DMS53 treated with DMSO at 0.1 percent for 48 hours (cell line): ENCODE data around the gene FAM222B.
"Not testable (repeated sequence)": the region's sequence is repeated elsewhere in the genome, so short reads cannot be mapped to it uniquely, and the experiment has no call there.

ENCODE experiments used
- DNase-seq: peaks from one replicate; lab custom pipeline; 2025; ENCODE audit not compliant: unreplicated experiment; lab: John Stamatoyannopoulos, UW

Gene FAM222B

GRCh38 chr17:28846231-28846630, 3.6 kb upstream of the FAM222B start:
- no peak for DNase-seq

DNA sequence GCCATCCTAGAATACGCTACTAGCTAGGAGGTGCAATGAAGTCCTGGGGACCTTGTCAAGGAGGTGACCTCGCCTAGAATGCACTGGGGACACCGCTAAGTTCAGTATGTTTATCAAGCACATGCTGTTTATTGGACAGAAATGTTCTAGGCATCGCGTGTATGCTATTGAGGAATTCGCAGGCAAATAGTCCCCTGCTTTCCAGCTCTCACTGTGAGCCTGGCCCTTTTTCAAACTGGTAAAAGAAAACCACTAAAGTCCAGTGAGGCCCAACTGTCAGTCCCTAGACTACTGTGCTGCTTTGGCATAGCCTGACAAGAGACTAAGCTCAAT, 1.2 kb upstream of the FAM222B start:
- no peak for DNase-seq

DNA sequence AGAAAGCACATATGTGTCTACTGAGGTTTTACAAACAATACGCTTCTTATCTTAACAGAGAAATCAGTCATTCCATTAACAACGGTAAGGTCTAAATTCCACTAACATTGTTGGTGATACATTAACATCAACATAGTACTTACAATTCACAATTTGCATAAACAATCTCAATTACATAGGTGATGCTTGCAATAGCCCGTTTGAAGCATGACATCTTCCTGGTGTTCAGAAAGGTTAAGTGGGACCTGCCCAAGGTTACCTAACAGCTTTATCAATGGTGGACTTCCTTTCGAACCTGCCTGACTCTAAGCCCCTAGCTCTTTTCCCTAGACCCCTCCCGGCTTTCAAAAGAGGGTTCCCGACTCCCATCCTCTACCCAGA, 699 bp downstream of the FAM222B start:
- no peak for DNase-seq

- DNase-seq: no peak
Measured at GRCh38 chr17:28839221-28839620, 3.4 kb downstream of the FAM222B start.

DNA sequence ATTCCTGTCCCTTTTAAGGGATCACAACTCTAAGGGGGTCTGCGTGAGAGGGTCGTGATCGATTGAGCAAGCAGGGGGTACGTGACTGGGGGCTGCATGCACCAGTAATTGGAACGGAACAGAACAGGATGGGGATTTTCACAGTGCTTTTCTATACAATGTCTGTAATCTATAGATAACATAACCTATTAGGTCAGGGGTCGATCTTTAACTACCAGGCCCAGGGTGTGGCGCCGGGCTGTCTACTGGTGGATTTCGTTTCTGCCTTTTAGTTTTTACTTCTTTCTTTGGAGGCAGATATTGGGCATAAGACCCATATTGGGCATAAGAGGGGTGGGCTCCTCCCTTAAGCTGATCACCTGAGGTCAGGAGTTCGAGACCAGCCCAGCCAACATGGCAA, 6.0 kb downstream of the FAM222B start:
- DNase-seq: not testable (repeated sequence)

DNA sequence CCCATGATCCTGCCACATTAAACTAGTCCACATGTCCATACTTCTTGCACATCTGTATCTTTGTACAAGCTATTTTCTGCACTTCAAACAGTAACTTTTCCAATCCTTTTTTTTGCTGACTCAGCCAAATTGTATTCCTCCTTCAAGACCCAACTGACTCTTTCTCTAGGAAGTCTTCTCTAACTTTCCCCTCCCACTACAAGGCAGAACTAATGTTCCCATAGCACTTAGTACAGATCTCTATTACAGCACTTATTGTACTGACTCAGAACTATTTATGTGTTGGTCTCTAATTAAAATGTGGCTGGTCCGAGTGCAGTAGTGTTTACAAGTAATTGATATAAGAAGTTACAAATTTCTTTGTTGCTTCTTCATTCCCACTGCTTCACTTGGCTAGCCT, 8.2 kb downstream of the FAM222B start:
- DNase-seq: no peak

DNA sequence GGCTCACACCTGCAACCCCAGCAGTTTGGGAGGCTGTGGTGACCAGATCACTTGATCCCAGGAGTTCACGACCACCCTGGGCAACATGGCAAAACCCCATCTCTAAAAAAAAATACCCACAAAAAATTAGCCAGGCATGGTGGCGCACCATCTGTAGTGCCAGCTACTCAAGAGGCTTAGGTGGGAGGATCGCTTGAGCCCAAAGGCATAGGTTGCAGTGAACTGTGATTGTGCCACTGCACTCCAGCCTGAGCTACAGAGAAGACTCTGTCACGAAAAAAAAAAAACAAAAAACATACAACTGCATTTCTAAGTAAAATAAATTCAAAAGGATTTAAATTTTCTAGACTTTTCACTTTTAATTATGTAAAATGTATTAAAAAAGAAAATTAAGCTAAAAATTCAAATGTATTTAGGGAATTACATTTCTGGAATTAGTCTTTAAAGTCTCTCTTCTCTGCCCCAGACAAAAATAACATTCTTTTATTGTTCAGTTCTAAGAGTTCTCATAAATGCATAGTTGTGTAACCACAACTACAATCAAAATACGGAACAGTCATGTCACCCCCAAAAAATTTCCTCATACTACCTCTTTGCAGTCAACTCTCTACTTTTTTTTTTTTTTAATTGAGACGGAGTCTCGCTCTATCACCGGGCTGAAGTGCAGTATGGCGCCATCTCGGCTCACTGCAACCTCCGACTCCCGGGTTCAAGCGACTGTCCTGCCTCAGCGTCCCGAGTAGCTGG, 14.1 kb downstream of the FAM222B start:
- DNase-seq: no peak

DNA sequence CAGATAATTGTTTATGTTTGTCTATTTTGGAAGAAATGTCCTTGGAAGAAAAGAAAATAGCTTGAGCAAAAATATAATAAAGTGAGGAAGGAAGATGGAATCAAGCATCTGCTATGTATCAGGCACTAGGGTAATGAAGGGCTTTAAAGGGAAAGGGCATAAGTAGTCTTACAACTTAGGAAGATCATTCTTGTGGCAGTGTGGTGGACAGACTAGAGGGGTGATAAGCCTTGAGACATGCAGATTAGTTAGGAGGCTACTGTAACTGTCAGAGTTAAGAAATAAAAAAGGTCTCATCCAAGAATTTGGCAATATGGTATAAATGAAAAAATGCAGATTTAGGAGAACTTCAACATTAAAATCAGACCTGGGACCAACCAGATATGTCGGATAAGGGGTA, 14.9 kb downstream of the FAM222B start:
- no peak for DNase-seq

GRCh38 chr17:28819582-28819981, 23.0 kb downstream of the FAM222B start:
- DNase-seq: no peak

DNA sequence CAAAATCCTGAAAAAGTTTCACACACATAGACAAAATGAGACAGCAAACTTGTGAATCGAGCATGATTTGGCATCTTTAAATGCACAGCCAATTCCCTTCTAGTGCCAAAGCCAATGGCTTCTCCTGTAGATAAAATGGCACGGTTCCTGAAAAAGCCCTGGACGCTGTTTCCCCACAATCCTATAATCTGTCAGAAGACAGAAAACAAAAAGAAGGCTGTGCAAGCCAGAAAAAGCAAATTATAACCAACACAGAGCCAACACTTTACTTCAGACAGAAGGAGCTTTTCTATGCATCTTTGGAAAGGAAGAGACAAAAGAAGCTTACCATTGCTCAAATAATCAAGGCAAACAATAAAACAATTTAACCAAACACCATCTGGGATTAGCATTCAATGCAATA, 23.8 kb downstream of the FAM222B start:
- no peak for DNase-seq

DNA sequence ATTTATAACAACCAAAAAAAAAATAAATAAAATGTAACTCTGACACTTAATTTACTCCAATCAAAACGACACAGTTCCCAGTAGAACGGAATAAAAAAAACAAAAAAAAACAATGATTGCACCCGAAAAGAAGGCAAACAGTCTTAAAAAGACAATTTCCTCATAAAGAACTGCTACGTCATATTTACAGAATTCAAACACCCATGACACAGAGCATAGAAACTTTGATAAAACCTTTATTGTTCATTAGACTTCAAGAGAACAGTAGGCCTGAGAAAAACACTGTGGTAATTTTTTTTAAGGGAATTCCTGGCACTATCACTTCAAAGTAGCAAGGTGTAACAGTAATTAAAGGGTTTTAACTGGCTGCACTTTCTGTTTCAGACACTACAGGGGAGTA, 26.1 kb downstream of the FAM222B start:
- DNase-seq: no peak

GRCh38 chr17:28812748-28813377, 29.7 kb downstream of the FAM222B start:
- peak; percentile 61 for DNase-seq

DNA sequence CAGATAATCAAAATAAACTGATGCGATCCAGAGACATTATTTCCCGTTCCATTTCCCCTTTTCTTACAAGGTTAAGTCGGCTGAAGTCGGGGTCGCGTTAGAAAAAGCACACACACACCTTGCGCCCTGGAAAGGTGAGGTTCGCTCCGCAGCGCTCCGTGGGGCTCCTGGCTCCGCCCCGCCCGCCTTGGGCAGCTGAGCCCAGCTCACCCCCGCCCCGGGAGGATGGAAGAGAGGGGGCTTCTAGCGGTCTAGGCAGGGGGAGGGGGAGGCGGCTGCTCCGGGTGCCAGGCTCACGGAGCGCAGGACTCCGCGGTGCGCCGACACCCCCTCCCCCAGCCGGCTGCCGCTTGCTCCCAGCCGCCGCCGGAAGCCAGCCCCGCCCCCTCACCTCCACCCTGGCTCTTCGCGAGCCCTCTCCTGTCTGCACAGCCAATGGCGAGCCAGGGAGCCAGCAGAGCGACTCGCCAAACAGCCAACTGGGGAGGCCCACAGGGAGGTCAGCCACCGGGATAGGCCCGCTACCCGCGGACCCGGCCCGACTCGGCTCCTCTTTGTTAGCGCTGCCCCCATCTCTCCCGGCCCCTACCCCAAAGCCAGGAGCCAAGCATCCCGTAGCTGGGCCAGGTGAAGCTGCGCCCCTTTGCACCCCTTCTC, 30.4 kb downstream of the FAM222B start:
- peak; percentile 84 for DNase-seq

DNA sequence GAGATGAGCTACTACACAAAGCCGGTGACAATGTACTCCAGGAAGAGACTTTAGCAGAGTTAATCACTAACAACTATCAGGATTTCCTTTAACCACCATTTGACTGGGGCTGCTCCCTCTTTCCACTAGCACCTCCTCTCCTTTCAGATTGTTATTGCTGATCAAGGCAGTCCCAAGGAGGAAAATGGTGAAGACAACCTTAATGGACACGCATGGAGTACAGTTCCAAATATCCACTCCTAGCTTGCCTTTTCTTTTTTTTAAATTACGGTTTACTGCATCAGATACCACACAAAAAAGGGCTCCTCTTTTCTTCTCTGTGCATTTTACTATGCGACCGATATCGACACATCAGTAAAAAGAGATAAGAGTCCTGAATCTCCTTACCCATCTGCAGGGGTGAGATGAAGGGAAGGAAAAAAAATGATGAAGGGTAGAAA, 30.9 kb downstream of the FAM222B start:
- no peak for DNase-seq

DNA sequence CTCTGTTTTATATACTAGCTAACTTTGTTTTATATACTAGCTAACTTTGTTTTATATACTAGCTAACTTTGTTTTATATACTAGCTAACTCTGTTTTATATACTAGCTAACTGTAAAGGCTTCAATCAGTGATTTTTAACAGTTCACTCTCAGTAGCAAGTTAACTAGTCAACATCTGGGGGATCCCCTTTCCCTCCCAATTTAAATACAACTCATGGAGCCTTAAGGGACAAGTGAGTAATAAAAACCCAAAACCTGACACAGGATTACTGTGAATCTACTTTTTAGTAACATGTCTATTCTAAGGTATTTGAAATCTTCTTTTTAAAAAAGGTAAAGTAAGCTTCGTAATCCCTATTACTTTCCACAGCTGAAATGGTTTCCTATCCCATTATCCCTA, 32.2 kb downstream of the FAM222B start:
- no peak for DNase-seq

- DNase-seq: no peak
Measured at GRCh38 chr17:28807925-28808634, 34.5 kb downstream of the FAM222B start.

- no peak for DNase-seq
Measured at GRCh38 chr17:28796062-28796461, 46.5 kb downstream of the FAM222B start.

DNA sequence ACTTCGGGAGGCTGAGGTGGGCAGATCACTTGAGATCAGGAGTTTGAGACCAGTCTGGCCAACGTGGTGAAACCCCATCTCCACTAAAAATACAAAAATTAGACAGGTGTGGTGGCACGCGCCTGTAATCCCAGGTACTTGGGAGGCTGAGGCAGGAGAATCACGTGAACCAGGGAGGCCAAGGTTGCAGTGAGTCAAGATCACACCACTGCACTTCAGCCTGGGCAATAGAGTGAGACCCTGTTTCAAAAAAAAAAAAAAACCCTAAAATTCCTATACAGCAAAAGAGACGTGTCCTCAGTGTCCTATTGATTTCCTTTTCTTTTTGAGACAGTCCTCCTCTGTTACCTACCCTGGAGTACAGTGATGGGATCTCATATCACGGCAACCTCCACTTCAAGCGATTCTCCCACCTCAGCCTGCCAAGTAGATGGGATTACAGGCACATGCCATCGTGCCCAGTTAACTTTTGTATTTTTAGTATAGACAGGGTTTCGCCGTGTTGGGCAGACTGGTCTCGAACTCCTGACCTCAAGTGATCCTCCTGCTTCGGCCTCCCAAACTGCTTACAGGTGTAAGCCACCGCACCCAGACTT, 47.6 kb downstream of the FAM222B start:
- DNase-seq: not testable (repeated sequence)

GRCh38 chr17:28792877-28793661, 49.5 kb downstream of the FAM222B start:
- no peak for DNase-seq

DNA sequence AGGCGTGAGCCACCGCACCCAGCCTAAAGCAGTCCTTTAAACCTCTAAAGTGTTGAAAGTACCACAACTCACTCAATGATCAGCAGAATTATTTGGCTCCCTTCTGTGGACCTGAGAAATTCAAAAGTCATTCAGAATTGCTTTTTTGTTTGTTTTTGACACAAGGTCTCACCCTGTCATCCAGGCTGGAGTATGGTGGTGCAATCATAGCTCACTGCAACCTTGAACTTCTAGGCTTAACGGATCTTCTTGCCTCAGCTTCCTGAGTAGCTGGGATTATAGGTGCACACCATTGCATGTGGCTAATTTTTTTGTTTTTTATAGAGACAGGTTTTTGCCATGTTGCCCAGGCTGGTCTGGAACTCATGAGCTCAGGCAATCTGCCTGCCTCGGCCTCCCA, 54.5 kb downstream of the FAM222B start:
- no peak for DNase-seq

GRCh38 chr17:28783161-28783560, 59.4 kb downstream of the FAM222B start:
- DNase-seq: no peak
